Liver (tissue), 9 donors: ENCODE measurements around the gene SHMT2. TPM values are rescaled to one million over a fixed set of nuclear protein-coding genes. Genes with fewer than 3 reads are reported as not detected.

Experiments used
- DNase-seq: peaks from one replicate; pipeline ENCODE4 v3.0.0-alpha.2; 2017; ENCODE audit warnings: low spot score
- H3K27ac ChIP-seq, 2 donors: one replicate each; pipeline ENCODE4 v1.7.0; 2013; ENCODE audit warnings: inconsistent platforms in 2 of 2, low read length in 2 of 2, control low read depth in 1 of 2, low read depth in 1 of 2, mild to moderate bottlenecking in 1 of 2
- H3K27me3 ChIP-seq, 4 donors: one replicate each; pipeline versions ENCODE4 v1.6.1 to v1.7.0; 2013; ENCODE audit warnings: low read length in 3 of 4, inconsistent platforms in 1 of 4, mild to moderate bottlenecking in 1 of 4, moderate library complexity in 1 of 4; ENCODE audit not compliant: control insufficient read depth in 4 of 4, insufficient read depth in 4 of 4
- H3K36me3 ChIP-seq, 4 donors: one replicate each; pipeline versions ENCODE4 v1.6.1 to v1.7.0; 2013; ENCODE audit warnings: low read length in 3 of 4, mild to moderate bottlenecking in 3 of 4, low read depth in 1 of 4, moderate library complexity in 1 of 4; ENCODE audit not compliant: control insufficient read depth in 4 of 4, insufficient read depth in 3 of 4
- H3K4me1 ChIP-seq, 4 donors: one replicate each; pipeline versions ENCODE4 v1.6.1 to v1.7.0; 2013; ENCODE audit warnings: low read length in 3 of 4, mild to moderate bottlenecking in 3 of 4, moderate library complexity in 1 of 4; ENCODE audit not compliant: control insufficient read depth in 4 of 4, insufficient read depth in 4 of 4
- H3K4me3 ChIP-seq, 3 donors: one replicate each; pipeline versions ENCODE4 v1.6.1 to v1.7.0; 2013; ENCODE audit warnings: low read length in 3 of 3, control low read depth in 1 of 3, low read depth in 1 of 3, mild to moderate bottlenecking in 1 of 3
- H3K9ac ChIP-seq, 2 donors: one replicate each; pipeline ENCODE4 v1.7.0; 2013; ENCODE audit warnings: low read length in 2 of 2, mild to moderate bottlenecking in 2 of 2, moderate library complexity in 2 of 2, control low read depth in 1 of 2, low read depth in 1 of 2
- H3K9me3 ChIP-seq, 4 donors: one replicate each; pipeline versions ENCODE4 v1.6.1 to v1.7.0; 2013; ENCODE audit warnings: low read length in 3 of 4; ENCODE audit not compliant: control insufficient read depth in 4 of 4
- CTCF ChIP-seq: fragments of 150-350 bp; IDR thresholded peaks from 2 replicates; pipeline ENCODE4 v1.5.1; 2017; ENCODE audit warnings: improper control_type of control experiment, low read depth, low read length; ENCODE audit not compliant: missing input control
- EGR1 ChIP-seq, 2 donors: IDR thresholded peaks; 2 replicates each; pipeline ENCODE4 v1.6.1; 2016 to 2018; ENCODE audit warnings: antibody characterized with exemption in 2 of 2, low read depth in 2 of 2
- FOXA1 ChIP-seq: IDR thresholded peaks from 2 replicates; pipeline ENCODE4 v1.6.1; 2016; ENCODE audit warnings: antibody characterized with exemption
- FOXA2 ChIP-seq: IDR thresholded peaks from 2 replicates; pipeline ENCODE4 v1.6.1; 2016; ENCODE audit warnings: antibody characterized with exemption
- GABPA ChIP-seq, 2 donors: IDR thresholded peaks in 1 of 2; conservative IDR thresholded peaks in 1 of 2; 2 replicates each; pipeline ENCODE4 v1.6.1; 2016; ENCODE audit warnings: antibody characterized with exemption in 2 of 2, mild to moderate bottlenecking in 1 of 2, moderate library complexity in 1 of 2
- HNF4A ChIP-seq, 2 donors: conservative IDR thresholded peaks; 2 replicates each; pipeline ENCODE4 v1.6.1; 2016; ENCODE audit warnings: antibody characterized with exemption in 2 of 2, mild to moderate bottlenecking in 2 of 2
- HNF4G ChIP-seq: IDR thresholded peaks from 2 replicates; pipeline ENCODE4 v1.6.1; 2016; ENCODE audit warnings: antibody characterized with exemption
- JUND ChIP-seq, 2 donors: IDR thresholded peaks; 2 replicates each; pipeline ENCODE4 v1.6.1; 2016; ENCODE audit warnings: antibody characterized with exemption in 2 of 2
- NR2F2 ChIP-seq: IDR thresholded peaks from 2 replicates; pipeline ENCODE4 v1.6.1; 2016; ENCODE audit warnings: antibody characterized with exemption
- RAD21 ChIP-seq, 2 donors: IDR thresholded peaks; 2 replicates each; pipeline ENCODE4 v1.6.1; 2016; ENCODE audit warnings: antibody characterized with exemption in 2 of 2, mild to moderate bottlenecking in 2 of 2
- REST ChIP-seq: IDR thresholded peaks from 2 replicates; pipeline ENCODE4 v1.6.1; 2016; ENCODE audit warnings: antibody characterized with exemption, mild to moderate bottlenecking
- RXRA ChIP-seq, 2 donors: IDR thresholded peaks; 2 replicates each; pipeline ENCODE4 v1.6.1; 2017 to 2018; ENCODE audit warnings: antibody characterized with exemption in 2 of 2, mild to moderate bottlenecking in 1 of 2
- YY1 ChIP-seq: IDR thresholded peaks from 2 replicates; pipeline ENCODE4 v1.6.1; 2016; ENCODE audit warnings: antibody characterized with exemption, mild to moderate bottlenecking
- WGBS: extraction: QIAGEN DNeasy Blood & Tissue Kit; methylation state at CpG from one replicate; pipeline ENCODE4 v1.1.7; 2013; 5-methylcytosine and 5-hydroxymethylcytosine counted together
- polyA plus RNA-seq, 2 donors: library from polyadenylated mRNA; stranded (reverse) in 1 of 2; unstranded in 1 of 2; fragments of 200-250 nt in 1 of 2; fragments of >200 nt in 1 of 2; fragmentation: Nextera tagmentation in 1 of 2; extraction: Ambion mirVana in 1 of 2; gene quantifications; one replicate each; pipeline versions ENCODE4 v1.2.1 to v1.2.3, GENCODE V29; 2013 to 2015
- total RNA-seq, 2 donors: library from RNA; depleted of rRNA; stranded (reverse); fragments of >200 nt; gene quantifications; one replicate each; pipeline ENCODE4 v1.2.3, GENCODE V29; 2014
- TF ChIP-seq, protein P1 (sequence below): IDR thresholded peaks from 2 replicates; pipeline ENCODE4 v1.6.1; 2016; ENCODE audit warnings: antibody characterized with exemption
- TF ChIP-seq, protein P2 (sequence below): IDR thresholded peaks from 2 replicates; pipeline ENCODE4 v1.6.1; 2016; ENCODE audit warnings: antibody characterized with exemption
- donor health status: healthy.
- donor health status: healthy.
- donor health status: healthy.
- donor health status: healthy.
- donor health status: healthy.

SHMT2 gene
- total and polyA plus RNA-seq, 4 donors = 66.7 to 276 (median 179) TPM

DNA sequence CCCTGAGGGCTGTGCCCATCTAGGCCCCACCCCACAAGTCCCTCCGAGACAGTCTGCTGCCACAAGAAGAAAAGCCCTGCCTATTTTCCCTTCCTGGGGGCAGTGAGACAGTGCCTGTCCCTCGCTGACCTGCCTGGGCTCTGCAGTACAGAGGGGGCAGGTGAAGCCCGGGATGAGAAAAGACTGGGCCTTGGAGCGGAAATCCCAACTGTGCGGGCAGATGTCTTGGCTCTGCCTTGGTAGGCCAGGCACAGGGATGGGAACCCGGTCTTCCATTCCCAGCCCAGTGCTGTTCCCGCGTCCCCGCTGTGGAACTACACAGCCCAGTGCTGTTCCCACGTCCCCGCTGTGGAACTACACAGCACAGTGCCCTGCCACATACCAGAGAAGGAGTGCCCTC, 25.7 kb upstream of the SHMT2 start:
- H3K9ac ChIP-seq = no peak overlapping the region
- H3K9me3 ChIP-seq = no peaks in the 10 kb centered on the region
- no peaks in the 10 kb centered on the region for H3K27me3 ChIP-seq
- DNase-seq = no peak
- TF ChIP-seq YY1 (no peak), GABPA (IDR thresholded peaks at IDR 0.05 in 1 of 2, conservative IDR thresholded peaks at IDR 0.05 in 1 of 2) (no peak), EGR1 (IDR thresholded peaks at IDR 0.05; ENCODE audit: low read depth in 2 of 2) (no peak), NR2F2 (no peak), FOXA1 (no peak), JUND (IDR thresholded peaks at IDR 0.05) (no peak), RAD21 (IDR thresholded peaks at IDR 0.05) (no peak), HNF4A (conservative IDR thresholded peaks at IDR 0.05) (no peak), REST (no peak), RXRA (IDR thresholded peaks at IDR 0.05) (no peak)
- TF ChIP-seq, protein P1, sequence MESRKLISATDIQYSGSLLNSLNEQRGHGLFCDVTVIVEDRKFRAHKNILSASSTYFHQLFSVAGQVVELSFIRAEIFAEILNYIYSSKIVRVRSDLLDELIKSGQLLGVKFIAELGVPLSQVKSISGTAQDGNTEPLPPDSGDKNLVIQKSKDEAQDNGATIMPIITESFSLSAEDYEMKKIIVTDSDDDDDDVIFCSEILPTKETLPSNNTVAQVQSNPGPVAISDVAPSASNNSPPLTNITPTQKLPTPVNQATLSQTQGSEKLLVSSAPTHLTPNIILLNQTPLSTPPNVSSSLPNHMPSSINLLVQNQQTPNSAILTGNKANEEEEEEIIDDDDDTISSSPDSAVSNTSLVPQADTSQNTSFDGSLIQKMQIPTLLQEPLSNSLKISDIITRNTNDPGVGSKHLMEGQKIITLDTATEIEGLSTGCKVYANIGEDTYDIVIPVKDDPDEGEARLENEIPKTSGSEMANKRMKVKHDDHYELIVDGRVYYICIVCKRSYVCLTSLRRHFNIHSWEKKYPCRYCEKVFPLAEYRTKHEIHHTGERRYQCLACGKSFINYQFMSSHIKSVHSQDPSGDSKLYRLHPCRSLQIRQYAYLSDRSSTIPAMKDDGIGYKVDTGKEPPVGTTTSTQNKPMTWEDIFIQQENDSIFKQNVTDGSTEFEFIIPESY = no peak
- 85% methylated on average over 11 of the region's 11 CpGs for WGBS
- H3K4me1 ChIP-seq = no peaks in the 10 kb centered on the region
- H3K36me3 ChIP-seq = peaks cover 46 to 94% (median 67%) of the 10 kb centered on the region in 4 donors
- H3K4me3 ChIP-seq = no peak overlapping the region
- H3K27ac ChIP-seq = no peak overlapping the region

DNA sequence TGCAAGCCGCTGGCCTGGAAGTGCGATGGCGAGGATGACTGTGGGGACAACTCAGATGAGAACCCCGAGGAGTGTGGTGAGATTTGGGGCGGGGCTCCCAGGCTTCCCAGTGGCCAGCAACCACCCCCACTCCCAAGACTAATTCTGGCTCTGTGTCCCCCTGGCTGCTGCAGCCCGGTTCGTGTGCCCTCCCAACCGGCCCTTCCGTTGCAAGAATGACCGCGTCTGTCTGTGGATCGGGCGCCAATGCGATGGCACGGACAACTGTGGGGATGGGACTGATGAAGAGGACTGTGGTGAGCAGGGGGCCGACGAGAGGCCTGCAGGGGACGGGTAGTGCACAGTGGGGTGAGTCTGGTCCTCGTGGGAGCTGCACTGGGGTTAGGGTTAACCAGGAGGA, 25.1 kb upstream of the SHMT2 start:
- peaks cover 42 to 94% (median 63%) of the 10 kb centered on the region in 4 donors for H3K36me3 ChIP-seq

GRCh38 chr12:57205186-57205585, 24.3 kb upstream of the SHMT2 start:
- Histone ChIP-seq H3K4me1 (no peaks in the 10 kb centered on the region), H3K9me3 (no peaks in the 10 kb centered on the region), H3K36me3 (peaks cover 44 to 94% (median 66%) of the 10 kb centered on the region in 4 donors), H3K27me3 (no peaks in the 10 kb centered on the region), H3K4me3 (no peak overlapping the region), H3K9ac (no peak overlapping the region), H3K27ac (no peak overlapping the region)
- TF ChIP-seq, protein P2, sequence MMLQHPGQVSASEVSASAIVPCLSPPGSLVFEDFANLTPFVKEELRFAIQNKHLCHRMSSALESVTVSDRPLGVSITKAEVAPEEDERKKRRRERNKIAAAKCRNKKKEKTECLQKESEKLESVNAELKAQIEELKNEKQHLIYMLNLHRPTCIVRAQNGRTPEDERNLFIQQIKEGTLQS = no peak
- no peak for TF ChIP-seq CTCF
- TF ChIP-seq, protein P1 = no peak
- TF ChIP-seq FOXA2 = no peak
- WGBS = 96% methylated on average over 26 of the region's 26 CpGs
- no peak for DNase-seq

More for the DNA sequence above, 25.1 kb upstream of the SHMT2 start:
- TF ChIP-seq, protein P2 = no peak
- TF ChIP-seq HNF4G (no peak), RAD21 (IDR thresholded peaks at IDR 0.05) (no peak)
- no peak for DNase-seq
- Histone ChIP-seq H3K4me3 (no peak overlapping the region), H3K27me3 (no peaks in the 10 kb centered on the region), H3K4me1 (no peaks in the 10 kb centered on the region), H3K9ac (no peak overlapping the region), H3K27ac (no peak overlapping the region), H3K9me3 (no peaks in the 10 kb centered on the region)
- WGBS = 89% methylated on average over 19 of the region's 19 CpGs
